GM18873 (cell line): Measurements from ENCODE around the gene SLC29A1.
"Not testable (repeated sequence)": the region's sequence is repeated elsewhere in the genome, so short reads cannot be mapped to it uniquely, and the experiment has no call there.

ENCODE experiments used
- ATAC-seq: cut with Tn5 transposase; IDR thresholded peaks from one replicate; pipeline ENCODE4 v1.9.1; 2021; ENCODE audit warnings: mild to moderate bottlenecking, moderate library complexity, moderate number of reproducible peaks; ENCODE audit not compliant: unreplicated experiment, low FRiP score

Gene SLC29A1

DNA sequence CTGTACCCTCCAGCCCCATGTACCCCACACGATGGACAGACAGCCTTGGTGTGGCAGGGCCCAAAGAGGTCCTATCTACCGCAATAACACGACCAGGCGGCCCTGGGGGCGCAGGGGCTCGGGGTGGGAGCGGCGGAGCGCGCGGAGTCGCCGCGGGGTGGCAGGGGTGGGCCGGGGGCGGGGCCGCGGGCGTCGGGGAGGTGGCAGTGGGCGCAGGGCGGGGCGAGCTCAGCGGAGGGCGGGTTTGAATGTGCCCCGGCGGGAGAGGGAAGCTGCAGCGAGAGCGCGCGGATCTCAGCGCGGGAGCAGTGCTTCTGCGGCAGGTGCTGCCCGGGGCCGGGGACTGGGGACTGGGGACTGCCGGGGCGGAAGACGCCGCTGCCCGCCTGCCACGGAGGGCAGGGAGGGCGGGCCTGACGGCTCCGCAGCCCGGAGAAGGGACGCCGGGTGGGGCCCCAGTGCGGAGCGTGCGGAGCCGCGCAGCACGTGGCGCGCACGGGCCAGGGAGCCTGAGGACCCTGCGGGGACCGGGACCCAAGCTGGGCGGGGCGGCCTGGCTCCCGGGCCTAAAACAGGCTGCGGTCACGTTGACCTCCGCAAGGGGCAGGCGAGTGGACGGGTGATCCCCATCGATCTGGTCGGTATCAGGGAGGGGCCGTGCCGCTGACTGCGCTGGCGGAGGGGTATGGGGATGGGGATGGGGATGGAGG lies at the start of gene SLC29A1:
SLC29A1 (plus strand) TSS at position 277 of the 710 bp plus-strand sequence. CDS start 3,719 bp downstream, outside the sequence.
- no peak for ATAC-seq

GRCh38 chr6:44176130-44176761 lies 47.1 kb upstream of the SLC29A1 start:
- no peak for ATAC-seq

DNA sequence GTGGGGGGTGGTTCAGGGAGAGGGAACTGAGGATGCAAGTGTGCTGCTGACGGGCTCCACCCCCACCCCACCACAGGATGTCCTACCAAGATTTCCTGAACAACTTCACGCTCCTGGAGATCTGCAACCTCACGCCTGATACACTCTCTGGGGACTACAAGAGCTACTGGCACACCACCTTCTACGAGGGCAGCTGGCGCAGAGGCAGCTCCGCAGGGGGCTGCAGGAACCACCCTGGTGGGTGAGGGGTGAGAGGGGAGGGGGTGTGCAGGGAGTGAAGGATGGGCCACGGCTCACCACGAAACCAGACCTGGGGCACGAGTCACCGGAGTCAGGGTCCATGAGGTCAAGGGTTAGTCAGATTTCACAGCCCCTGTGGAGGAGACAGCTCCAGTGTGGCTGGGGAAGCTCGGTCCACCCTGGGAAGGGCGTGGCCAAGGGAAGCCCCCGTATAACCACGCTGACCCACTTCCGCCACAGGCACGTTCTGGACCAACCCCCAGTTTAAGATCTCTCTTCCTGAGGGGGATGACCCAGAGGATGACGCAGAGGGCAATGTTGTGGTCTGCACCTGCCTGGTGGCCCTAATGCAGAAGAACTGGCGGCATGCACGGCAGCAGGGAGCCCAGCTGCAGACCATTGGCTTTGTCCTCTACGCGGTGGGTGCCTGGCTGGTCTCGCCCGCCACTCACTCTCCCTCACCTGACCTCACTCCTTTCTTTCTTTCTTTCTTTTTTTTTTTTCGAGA lies 46.5 kb upstream of the SLC29A1 start:
- no peak for ATAC-seq

GRCh38 chr6:44177691-44178423 lies 45.5 kb upstream of the SLC29A1 start:
- ATAC-seq: no peak

- ATAC-seq: no peak
These were observed 44.8 kb upstream of the SLC29A1 start for GRCh38 chr6:44178424-44179071.

GRCh38 chr6:44179072-44179536 lies 44.3 kb upstream of the SLC29A1 start:
- no peak for ATAC-seq

DNA sequence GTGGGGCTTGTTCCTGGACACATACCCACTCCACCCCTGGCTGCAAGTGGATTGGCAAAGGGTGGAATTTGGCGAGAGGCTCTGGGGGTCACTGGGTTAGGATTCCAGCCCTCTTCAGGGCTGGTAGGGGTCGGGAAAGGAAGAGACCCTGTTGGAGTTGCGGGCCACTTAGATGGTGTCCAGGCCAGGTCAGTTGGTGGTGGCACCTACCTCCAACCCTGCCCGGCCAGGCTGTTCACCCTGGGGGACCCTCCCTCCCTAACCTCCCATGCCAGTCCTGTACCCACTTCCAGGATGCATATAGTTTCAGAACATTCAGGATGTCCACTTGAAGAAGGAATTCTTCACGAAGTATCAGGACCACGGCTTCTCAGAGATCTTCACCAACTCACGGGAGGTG lies 43.7 kb upstream of the SLC29A1 start:
- no peak for ATAC-seq

- no peak for ATAC-seq
These were observed 43.0 kb upstream of the SLC29A1 start for GRCh38 chr6:44180406-44180805.

DNA sequence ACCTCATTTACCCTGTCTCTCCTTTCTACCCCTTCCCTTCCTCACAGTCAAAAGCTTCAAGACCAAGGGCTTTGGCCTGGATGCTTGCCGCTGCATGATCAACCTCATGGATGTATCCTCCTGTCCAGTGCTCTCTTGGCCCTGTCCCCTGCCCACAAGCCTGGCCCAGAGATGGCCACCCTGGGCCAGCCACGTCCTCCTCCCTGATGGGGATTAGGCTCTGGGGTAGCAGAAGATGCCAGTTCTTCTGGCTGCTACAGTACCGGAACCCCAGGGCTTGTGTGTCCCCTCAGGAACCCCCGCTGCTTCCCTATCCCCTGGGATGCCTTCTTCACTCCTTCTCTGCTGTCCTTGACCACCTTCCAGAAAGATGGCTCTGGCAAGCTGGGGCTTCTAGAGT lies 42.5 kb upstream of the SLC29A1 start:
- ATAC-seq: no peak

DNA sequence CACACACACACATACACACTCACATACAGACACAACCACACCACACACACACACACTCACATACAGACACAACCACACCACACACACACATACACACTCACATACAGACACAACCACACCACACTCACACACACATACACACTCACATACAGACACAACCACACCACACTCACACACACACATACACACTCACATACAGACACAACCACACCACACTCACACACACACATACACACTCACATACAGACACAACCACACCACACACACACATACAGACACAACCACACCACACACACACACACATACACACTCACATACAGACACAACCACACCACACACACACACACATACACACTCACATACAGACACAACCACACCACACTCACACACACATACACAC lies 41.6 kb upstream of the SLC29A1 start:
- not testable (repeated sequence) for ATAC-seq

DNA sequence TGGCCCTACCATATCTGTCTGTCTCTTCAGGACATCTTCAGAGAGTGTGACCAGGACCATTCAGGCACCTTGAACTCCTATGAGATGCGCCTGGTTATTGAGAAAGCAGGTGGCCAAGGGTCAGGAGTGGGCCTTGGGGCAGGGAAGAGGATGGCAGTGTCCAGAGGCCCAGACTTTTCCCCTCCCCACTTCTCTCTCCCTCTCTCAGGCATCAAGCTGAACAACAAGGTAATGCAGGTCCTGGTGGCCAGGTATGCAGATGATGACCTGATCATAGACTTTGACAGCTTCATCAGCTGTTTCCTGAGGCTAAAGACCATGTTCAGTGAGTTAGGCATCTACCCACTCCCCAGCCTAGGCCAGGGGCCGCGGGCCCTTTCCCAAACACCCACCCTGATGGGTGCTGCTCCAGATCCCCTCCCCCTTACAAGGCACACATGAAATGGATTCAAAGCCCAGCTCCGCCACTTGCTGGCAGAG lies 40.4 kb upstream of the SLC29A1 start:
- no peak for ATAC-seq

DNA sequence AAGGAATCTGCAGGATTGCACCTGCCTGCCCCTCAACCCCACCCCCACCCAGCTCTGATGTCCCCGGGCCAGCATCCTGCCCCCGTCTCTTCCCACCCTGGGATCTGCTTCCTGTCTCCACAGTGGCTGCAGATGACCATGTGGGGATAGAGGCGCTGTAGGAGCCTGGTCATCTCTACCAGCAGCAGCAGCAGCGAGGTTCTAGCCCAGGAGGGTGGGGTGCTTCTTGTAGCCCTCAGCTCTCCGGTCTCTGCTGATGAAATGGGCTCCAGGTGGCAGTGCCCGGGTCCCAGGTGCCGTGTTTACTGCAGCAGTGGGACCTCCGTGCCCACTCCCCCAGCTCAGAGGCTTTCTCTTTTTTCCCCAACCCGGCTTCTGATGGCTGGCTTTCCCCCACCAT lies 39.6 kb upstream of the SLC29A1 start:
- ATAC-seq: no peak

- not testable (repeated sequence) for ATAC-seq
These were observed 38.0 kb upstream of the SLC29A1 start for GRCh38 chr6:44185356-44185755.

- ATAC-seq: no peak
These were observed 37.3 kb upstream of the SLC29A1 start for GRCh38 chr6:44185953-44186634.

DNA sequence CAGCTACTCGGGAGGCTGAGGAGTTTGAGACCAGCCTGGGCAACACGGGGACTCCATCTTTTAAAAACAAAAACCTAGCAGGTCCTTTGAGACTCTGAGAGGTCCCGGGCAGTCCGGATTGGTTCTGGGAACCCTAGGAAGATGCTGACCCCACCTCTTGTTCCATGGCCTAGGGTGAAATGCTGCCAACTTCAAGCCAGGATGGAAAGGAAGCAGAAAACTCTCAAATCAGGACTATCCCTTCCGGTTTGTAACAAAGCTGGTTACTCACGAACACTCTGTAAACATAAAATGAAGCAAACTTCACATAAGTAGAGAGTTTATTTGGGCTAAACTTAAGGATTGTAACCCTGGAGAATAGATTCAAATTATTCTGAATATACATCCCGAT lies 36.8 kb upstream of the SLC29A1 start:
- no peak for ATAC-seq

- no peak for ATAC-seq
These were observed 34.6 kb upstream of the SLC29A1 start for GRCh38 chr6:44188819-44189218.

DNA sequence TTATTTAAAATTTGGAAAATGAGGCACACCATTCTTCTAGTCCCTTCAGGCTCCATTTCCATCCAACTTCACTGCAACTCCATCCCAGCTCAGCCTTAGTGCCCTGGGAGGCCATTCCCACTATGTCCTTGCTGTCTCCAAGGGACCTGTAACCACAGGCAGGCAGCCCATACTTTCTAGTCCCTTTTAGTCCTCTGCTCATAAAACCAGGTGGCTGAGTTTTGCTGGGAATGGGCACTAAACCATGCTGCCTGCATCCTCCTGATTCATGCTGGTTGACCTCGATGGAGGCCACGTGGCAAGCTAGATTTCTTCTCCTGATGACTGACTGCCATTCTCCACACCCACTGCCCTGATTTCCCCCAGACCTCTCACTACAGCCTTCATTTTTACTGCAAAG lies 34.1 kb upstream of the SLC29A1 start:
- no peak for ATAC-seq

- ATAC-seq: no peak
These were observed 32.7 kb upstream of the SLC29A1 start for GRCh38 chr6:44190715-44191114.

GRCh38 chr6:44192428-44193041 lies 30.9 kb upstream of the SLC29A1 start:
- no peak for ATAC-seq
